ENCODE measurements around the gene CRB3.

The CRB3 gene

GRCh38 chr19:6481541-6482342, 17.7 kb downstream of the CRB3 start, which contains the start of gene DENND1C:
Gene DENND1C (minus strand): TSS chr19:6481787. CDS start chr19:6481695, 92 bp downstream.
- Histone ChIP-seq H2BK120ac (ENCODE audit: low read depth, low read length) (no peak within 1 kb of the TSS), H2BK5ac (ENCODE audit: low read length) (no peak within 1 kb of the TSS), H3K79me1 (ENCODE audit: low read length) (no peaks in the 10 kb centered on the region), H2BK15ac (replicated peaks; ENCODE audit: low read depth) (no peak within 1 kb of the TSS), H4K8ac (ENCODE audit: low read depth, low read length) (no peak within 1 kb of the TSS), H3K4me2 (ENCODE audit: low read length) (no peak within 1 kb of the TSS), H3K18ac (ENCODE audit: low read length) (no peak within 1 kb of the TSS), H3K79me2 (ENCODE audit: control insufficient read depth, insufficient read depth, low read length) (no peaks in the 10 kb centered on the region), H4K5ac (ENCODE audit: low read length) (no peak within 1 kb of the TSS), H3K4ac (ENCODE audit: low read depth, low read length) (no peak within 1 kb of the TSS), H3K56ac (ENCODE audit: low read length) (no peak within 1 kb of the TSS), H3K4me1 (ENCODE audit: control insufficient read depth, low read depth, low read length) (no peaks in the 10 kb centered on the region), H2AK5ac (ENCODE audit: low read length) (no peak within 1 kb of the TSS), H3K27ac (ENCODE audit: low read depth, low read length) (no peak within 1 kb of the TSS), H3K36me3 (ENCODE audit: control insufficient read depth, insufficient read depth, low read length) (no peaks in the 10 kb centered on the region), H3K27me3 (ENCODE audit: insufficient read depth, low read length, poor library complexity) (no peaks in the 10 kb centered on the region), H3K9ac (ENCODE audit: low read length) (no peak within 1 kb of the TSS), H3K23ac (ENCODE audit: low read length) (no peak within 1 kb of the TSS), H3K4me3 (ENCODE audit: low read length) (no peak within 1 kb of the TSS)
- WGBS (ENCODE audit: extremely low coverage, insufficient coverage, low lambda C conversion rate), result no CpG with 5 or more reads among the region's 24 CpGs
- DNase-seq, result peak; percentile 45

- Histone ChIP-seq H4K5ac (ENCODE audit: low read length) (no peak overlapping the region), H2BK15ac (replicated peaks; ENCODE audit: low read depth) (no peak overlapping the region), H2BK120ac (ENCODE audit: low read depth, low read length) (no peak overlapping the region), H3K4ac (ENCODE audit: low read depth, low read length) (no peak overlapping the region), H4K8ac (ENCODE audit: low read depth, low read length) (no peak overlapping the region), H3K27ac (ENCODE audit: low read depth, low read length) (no peak overlapping the region), H3K23ac (ENCODE audit: low read length) (no peak overlapping the region), H3K4me1 (ENCODE audit: control insufficient read depth, low read depth, low read length) (no peaks in the 10 kb centered on the region), H3K9ac (ENCODE audit: low read length) (no peak overlapping the region), H3K79me1 (ENCODE audit: low read length) (no peaks in the 10 kb centered on the region), H3K18ac (ENCODE audit: low read length) (no peak overlapping the region), H3K4me3 (ENCODE audit: low read length) (no peak overlapping the region), H3K27me3 (ENCODE audit: insufficient read depth, low read length, poor library complexity) (no peaks in the 10 kb centered on the region), H3K4me2 (ENCODE audit: low read length) (no peak overlapping the region), H3K36me3 (ENCODE audit: control insufficient read depth, insufficient read depth, low read length) (no peaks in the 10 kb centered on the region), H3K79me2 (ENCODE audit: control insufficient read depth, insufficient read depth, low read length) (no peaks in the 10 kb centered on the region), H2BK5ac (ENCODE audit: low read length) (no peak overlapping the region), H3K56ac (ENCODE audit: low read length) (no peak overlapping the region), H2AK5ac (ENCODE audit: low read length) (no peak overlapping the region)
- no CpG with 5 or more reads among the region's 8 CpGs for WGBS (ENCODE audit: extremely low coverage, insufficient coverage, low lambda C conversion rate)
- no peak for DNase-seq
These were observed 18.2 kb downstream of the CRB3 start for GRCh38 chr19:6482343-6482686.

- Histone ChIP-seq H2AK5ac (ENCODE audit: low read length) (no peak overlapping the region), H3K4me3 (ENCODE audit: low read length) (no peak overlapping the region), H3K4ac (ENCODE audit: low read depth, low read length) (no peak overlapping the region), H3K27ac (ENCODE audit: low read depth, low read length) (no peak overlapping the region), H3K18ac (ENCODE audit: low read length) (no peak overlapping the region), H3K36me3 (ENCODE audit: control insufficient read depth, insufficient read depth, low read length) (no peaks in the 10 kb centered on the region), H3K9ac (ENCODE audit: low read length) (no peak overlapping the region), H3K79me2 (ENCODE audit: control insufficient read depth, insufficient read depth, low read length) (no peaks in the 10 kb centered on the region), H2BK120ac (ENCODE audit: low read depth, low read length) (no peak overlapping the region), H2BK5ac (ENCODE audit: low read length) (no peak overlapping the region), H3K4me2 (ENCODE audit: low read length) (no peak overlapping the region), H3K23ac (ENCODE audit: low read length) (no peak overlapping the region), H4K5ac (ENCODE audit: low read length) (no peak overlapping the region), H3K56ac (ENCODE audit: low read length) (no peak overlapping the region), H3K27me3 (ENCODE audit: insufficient read depth, low read length, poor library complexity) (no peaks in the 10 kb centered on the region), H4K8ac (ENCODE audit: low read depth, low read length) (no peak overlapping the region), H2BK15ac (replicated peaks; ENCODE audit: low read depth) (no peak overlapping the region), H3K79me1 (ENCODE audit: low read length) (no peaks in the 10 kb centered on the region), H3K4me1 (ENCODE audit: control insufficient read depth, low read depth, low read length) (no peaks in the 10 kb centered on the region)
- DNase-seq, result no peak
- no CpG with 5 or more reads among the region's 3 CpGs for WGBS (ENCODE audit: extremely low coverage, insufficient coverage, low lambda C conversion rate)
These were observed 19.2 kb downstream of the CRB3 start for GRCh38 chr19:6483235-6483634.

- H3K36me3 ChIP-seq (ENCODE audit: control insufficient read depth, insufficient read depth, low read length), result no peaks in the 10 kb centered on the region
- no peaks in the 10 kb centered on the region for H3K79me2 ChIP-seq (ENCODE audit: control insufficient read depth, insufficient read depth, low read length)
- H4K5ac ChIP-seq (ENCODE audit: low read length), result no peak overlapping the region
- H2AK5ac ChIP-seq (ENCODE audit: low read length), result no peak overlapping the region
- H3K23ac ChIP-seq (ENCODE audit: low read length), result no peak overlapping the region
- no peaks in the 10 kb centered on the region for H3K79me1 ChIP-seq (ENCODE audit: low read length)
- no CpG with 5 or more reads among the region's 8 CpGs for WGBS (ENCODE audit: extremely low coverage, insufficient coverage, low lambda C conversion rate)
- no peak for DNase-seq
- H3K27ac ChIP-seq (ENCODE audit: low read depth, low read length), result no peak overlapping the region
- no peak overlapping the region for H2BK5ac ChIP-seq (ENCODE audit: low read length)
- H3K9ac ChIP-seq (ENCODE audit: low read length), result no peak overlapping the region
- H3K4me1 ChIP-seq (ENCODE audit: control insufficient read depth, low read depth, low read length), result no peaks in the 10 kb centered on the region
- H3K4me2 ChIP-seq (ENCODE audit: low read length), result no peak overlapping the region
- no peak overlapping the region for H3K56ac ChIP-seq (ENCODE audit: low read length)
- no peak overlapping the region for H2BK15ac ChIP-seq (replicated peaks; ENCODE audit: low read depth)
- no peak overlapping the region for H2BK120ac ChIP-seq (ENCODE audit: low read depth, low read length)
- no peak overlapping the region for H3K4me3 ChIP-seq (ENCODE audit: low read length)
- no peak overlapping the region for H3K18ac ChIP-seq (ENCODE audit: low read length)
- H3K27me3 ChIP-seq (ENCODE audit: insufficient read depth, low read length, poor library complexity), result no peaks in the 10 kb centered on the region
- no peak overlapping the region for H3K4ac ChIP-seq (ENCODE audit: low read depth, low read length)
- no peak overlapping the region for H4K8ac ChIP-seq (ENCODE audit: low read depth, low read length)
These were observed 20.2 kb downstream of the CRB3 start for GRCh38 chr19:6484230-6484629.

- no peak overlapping the region for H4K8ac ChIP-seq (ENCODE audit: low read depth, low read length)
- H3K4me2 ChIP-seq (ENCODE audit: low read length), result no peak overlapping the region
- H3K4ac ChIP-seq (ENCODE audit: low read depth, low read length), result no peak overlapping the region
- H3K4me3 ChIP-seq (ENCODE audit: low read length), result no peak overlapping the region
- no peak overlapping the region for H3K56ac ChIP-seq (ENCODE audit: low read length)
- no peak overlapping the region for H3K18ac ChIP-seq (ENCODE audit: low read length)
- no peak overlapping the region for H3K23ac ChIP-seq (ENCODE audit: low read length)
- no peaks in the 10 kb centered on the region for H3K4me1 ChIP-seq (ENCODE audit: control insufficient read depth, low read depth, low read length)
- H4K5ac ChIP-seq (ENCODE audit: low read length), result no peak overlapping the region
- no peak for DNase-seq
- WGBS (ENCODE audit: extremely low coverage, insufficient coverage, low lambda C conversion rate), result no CpG with 5 or more reads among the region's 7 CpGs
- H3K27ac ChIP-seq (ENCODE audit: low read depth, low read length), result no peak overlapping the region
- H3K9ac ChIP-seq (ENCODE audit: low read length), result no peak overlapping the region
- no peaks in the 10 kb centered on the region for H3K79me1 ChIP-seq (ENCODE audit: low read length)
- no peak overlapping the region for H2BK5ac ChIP-seq (ENCODE audit: low read length)
- no peak overlapping the region for H2BK15ac ChIP-seq (replicated peaks; ENCODE audit: low read depth)
- H2AK5ac ChIP-seq (ENCODE audit: low read length), result no peak overlapping the region
- H3K27me3 ChIP-seq (ENCODE audit: insufficient read depth, low read length, poor library complexity), result no peaks in the 10 kb centered on the region
- no peak overlapping the region for H2BK120ac ChIP-seq (ENCODE audit: low read depth, low read length)
- H3K36me3 ChIP-seq (ENCODE audit: control insufficient read depth, insufficient read depth, low read length), result no peaks in the 10 kb centered on the region
- H3K79me2 ChIP-seq (ENCODE audit: control insufficient read depth, insufficient read depth, low read length), result no peaks in the 10 kb centered on the region
These were observed 20.8 kb downstream of the CRB3 start for GRCh38 chr19:6484831-6485230.

All from mesendoderm (in vitro differentiated cells).